Endodermal cell (in vitro differentiated cells): ENCODE data around the gene NFATC1. TPM values are rescaled to one million over a fixed set of nuclear protein-coding genes. Genes with fewer than 3 reads are reported as not detected.

ENCODE experiments used
- DNase-seq: peaks from one replicate; pipeline ENCODE4 v3.0.0-alpha.2; 2017
- H3K27ac ChIP-seq: 2 replicates; pipeline ENCODE4 v1.5.1; 2013; ENCODE audit warnings: mild to moderate bottlenecking, low read depth, low read length, moderate library complexity
- H3K27me3 ChIP-seq: 2 replicates; pipeline ENCODE4 v1.6.1; 2013; ENCODE audit warnings: mild to moderate bottlenecking, low read length, moderate library complexity; ENCODE audit not compliant: insufficient read depth, control insufficient read depth, poor library complexity, severe bottlenecking
- H3K36me3 ChIP-seq: 2 replicates; pipeline ENCODE4 v1.7.0; 2013; ENCODE audit warnings: mild to moderate bottlenecking, low read length, moderate library complexity; ENCODE audit not compliant: control insufficient read depth, insufficient read depth
- H3K4me1 ChIP-seq: one replicate; pipeline ENCODE4 v1.7.0; 2013; ENCODE audit warnings: low read length; ENCODE audit not compliant: control insufficient read depth, insufficient read depth
- H3K4me3 ChIP-seq: 2 replicates; pipeline ENCODE4 v1.5.1; 2013; ENCODE audit warnings: mild to moderate bottlenecking, low read length, moderate library complexity
- H3K9ac ChIP-seq: 2 replicates; pipeline ENCODE4 v1.6.1; 2013; ENCODE audit warnings: mild to moderate bottlenecking, low read length, moderate library complexity; ENCODE audit not compliant: poor library complexity, severe bottlenecking; ENCODE audit errors: extremely low read depth
- H3K9me3 ChIP-seq: 2 replicates; pipeline ENCODE4 v1.6.1; 2013; ENCODE audit warnings: mild to moderate bottlenecking, low read length, moderate library complexity; ENCODE audit not compliant: control insufficient read depth
- H3K27ac Mint-ChIP-seq: 2 replicates; pipeline ENCODE4 v1.8.0; 2020; ENCODE audit warnings: mixed read lengths
- H3K27me3 Mint-ChIP-seq: 2 replicates; pipeline ENCODE4 v1.8.0; 2021; ENCODE audit warnings: mild to moderate bottlenecking, mixed read lengths; ENCODE audit not compliant: insufficient read depth
- H3K36me3 Mint-ChIP-seq: 2 replicates; pipeline ENCODE4 v1.8.0; 2020; ENCODE audit warnings: low read depth, mixed read lengths
- H3K4me1 Mint-ChIP-seq: 2 replicates; pipeline ENCODE4 v1.8.0; 2020; ENCODE audit warnings: mixed read lengths
- H3K4me3 Mint-ChIP-seq: 2 replicates; pipeline ENCODE4 v1.8.0; 2020; ENCODE audit warnings: mild to moderate bottlenecking, moderate library complexity, mixed read lengths
- H3K9me3 Mint-ChIP-seq: 2 replicates; pipeline ENCODE4 v1.8.0; 2020; ENCODE audit warnings: mild to moderate bottlenecking, mixed read lengths
- WGBS, 2 experiments: methylation state at CpG; one replicate each; pipeline versions ENCODE4 v1.1.5 to v1.1.7; 2013; ENCODE audit warnings: missing lambda C conversion rate in 2 of 2, mixed read lengths in 1 of 2; ENCODE audit not compliant: insufficient coverage in 1 of 2, insufficient read length in 1 of 2; 5-methylcytosine and 5-hydroxymethylcytosine counted together
- total RNA-seq, 2 donors: library from RNA; stranded (reverse); fragmentation: NEBNext Ultra II Directional in 1 of 2; extraction: Animal tissue kit (Norgen Biotek cat#: 25700) in 1 of 2; gene quantifications; 2 replicates in 1 of 2; 3 replicates in 1 of 2; pipeline ENCODE4 v1.2.1, GENCODE V29; 2021
- TF ChIP-seq, protein P1 (sequence below): fragments of 200-600 bp; sonication (generic); conservative IDR thresholded peaks from 2 replicates; pipeline ENCODE4 v1.5.0; 2021; ENCODE audit warnings: antibody characterized with exemption, mild to moderate bottlenecking

The NFATC1 gene
- total RNA-seq, 2 donors from 2014 or later, result 23.4 to 32.5 TPM

DNA sequence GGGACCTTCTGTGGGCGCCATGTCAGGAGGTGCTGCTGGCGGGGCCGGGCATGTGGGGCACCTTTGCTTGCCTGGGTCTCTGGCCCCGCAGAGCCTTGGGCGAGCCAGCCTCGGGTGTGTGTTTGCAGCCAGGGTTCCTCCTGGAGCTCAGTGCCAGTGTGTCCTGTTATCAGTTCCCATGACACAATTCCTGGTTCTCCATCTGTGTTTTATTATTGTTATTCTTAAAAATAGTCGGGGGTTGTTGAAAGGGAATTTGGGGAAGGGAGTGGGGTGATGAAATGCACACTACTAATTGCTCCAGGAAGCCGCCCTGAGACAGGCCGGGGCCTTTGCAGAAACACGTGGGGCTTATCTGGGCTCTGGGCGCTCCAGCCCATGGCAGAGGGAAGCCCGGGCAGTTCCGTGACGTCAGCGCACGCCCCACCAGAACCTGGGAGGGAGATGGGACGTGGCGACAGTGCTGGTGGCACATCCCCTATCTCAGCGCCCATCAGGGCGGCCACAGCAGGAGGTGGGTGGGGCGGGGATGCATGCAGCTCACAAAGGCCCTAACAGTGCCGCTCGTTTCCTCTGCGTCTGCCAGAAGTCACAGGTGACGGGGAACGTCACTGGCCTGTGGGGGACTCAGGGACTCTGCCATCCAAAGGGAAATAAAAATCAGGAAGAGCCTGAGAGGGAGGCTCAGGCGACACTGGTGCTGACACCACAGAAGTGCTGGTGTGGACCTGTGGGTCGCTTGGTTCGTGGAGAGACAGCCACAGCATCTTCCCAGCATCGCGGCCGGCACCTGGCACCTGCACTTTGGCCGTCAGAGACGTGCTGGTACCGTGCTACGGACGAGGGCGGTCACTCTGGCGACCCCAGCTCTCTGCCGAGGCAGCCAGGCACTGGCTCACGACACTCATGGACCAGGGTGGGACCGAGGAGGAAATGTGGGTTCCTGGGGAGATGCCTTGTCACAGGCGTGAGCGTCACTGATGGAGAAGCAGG, 131.0 kb downstream of the NFATC1 start:
- Mint-ChIP-seq H3K4me1 (peaks cover 15% of the 10 kb centered on the region), H3K4me3 (no peak overlapping the region), H3K27me3 (no peaks in the 10 kb centered on the region), H3K9me3 (no peaks in the 10 kb centered on the region), H3K27ac (no peak overlapping the region), H3K36me3 (peaks cover 24% of the 10 kb centered on the region)
- WGBS, 2 experiments, result 92 to 93% methylated on average over 30 to 44 of the region's 44 CpGs
- H3K27me3 ChIP-seq, result no peaks in the 10 kb centered on the region
- H3K4me1 ChIP-seq, result no peaks in the 10 kb centered on the region
- TF ChIP-seq, protein P1, sequence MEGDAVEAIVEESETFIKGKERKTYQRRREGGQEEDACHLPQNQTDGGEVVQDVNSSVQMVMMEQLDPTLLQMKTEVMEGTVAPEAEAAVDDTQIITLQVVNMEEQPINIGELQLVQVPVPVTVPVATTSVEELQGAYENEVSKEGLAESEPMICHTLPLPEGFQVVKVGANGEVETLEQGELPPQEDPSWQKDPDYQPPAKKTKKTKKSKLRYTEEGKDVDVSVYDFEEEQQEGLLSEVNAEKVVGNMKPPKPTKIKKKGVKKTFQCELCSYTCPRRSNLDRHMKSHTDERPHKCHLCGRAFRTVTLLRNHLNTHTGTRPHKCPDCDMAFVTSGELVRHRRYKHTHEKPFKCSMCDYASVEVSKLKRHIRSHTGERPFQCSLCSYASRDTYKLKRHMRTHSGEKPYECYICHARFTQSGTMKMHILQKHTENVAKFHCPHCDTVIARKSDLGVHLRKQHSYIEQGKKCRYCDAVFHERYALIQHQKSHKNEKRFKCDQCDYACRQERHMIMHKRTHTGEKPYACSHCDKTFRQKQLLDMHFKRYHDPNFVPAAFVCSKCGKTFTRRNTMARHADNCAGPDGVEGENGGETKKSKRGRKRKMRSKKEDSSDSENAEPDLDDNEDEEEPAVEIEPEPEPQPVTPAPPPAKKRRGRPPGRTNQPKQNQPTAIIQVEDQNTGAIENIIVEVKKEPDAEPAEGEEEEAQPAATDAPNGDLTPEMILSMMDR, result no peak
- H3K9ac ChIP-seq, result no peak overlapping the region
- H3K36me3 ChIP-seq, result peaks cover 14% of the 10 kb centered on the region
- no peaks in the 10 kb centered on the region for H3K9me3 ChIP-seq
- no peak for DNase-seq
- H3K4me3 ChIP-seq, result no peak overlapping the region
- no peak overlapping the region for H3K27ac ChIP-seq

DNA sequence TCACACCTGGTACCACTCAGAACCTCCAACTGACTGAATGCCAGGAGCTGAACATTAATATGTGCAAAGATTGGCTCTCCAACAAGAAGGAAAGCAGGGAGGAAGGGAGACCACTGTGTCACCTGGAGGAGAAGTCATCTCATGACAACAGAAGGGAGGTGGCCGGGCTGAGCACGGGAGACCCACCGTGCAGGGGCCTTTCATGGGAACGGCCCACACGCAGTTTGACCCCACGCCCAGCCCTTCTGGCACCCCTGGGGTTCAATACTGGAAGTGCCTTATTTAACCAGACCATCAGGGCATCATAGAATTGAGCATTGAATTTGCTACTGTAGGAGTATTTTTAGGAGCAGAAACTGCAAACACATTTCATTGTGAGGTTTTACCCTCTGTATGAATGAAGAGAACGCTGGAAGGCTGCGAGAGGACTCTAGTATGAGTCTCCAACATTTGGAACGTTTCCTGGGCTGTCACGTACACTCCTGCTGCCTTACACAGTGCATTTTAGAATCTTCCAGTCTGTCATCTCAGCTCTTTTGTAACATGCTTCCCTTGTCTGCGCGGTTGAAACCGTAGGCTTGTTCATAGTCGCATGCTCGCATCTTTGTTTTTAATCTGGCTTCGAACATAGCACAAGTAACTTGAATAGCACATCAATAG, 132.1 kb downstream of the NFATC1 start:
- Histone ChIP-seq H3K4me3 (no peak overlapping the region), H3K4me1 (no peaks in the 10 kb centered on the region), H3K9me3 (no peaks in the 10 kb centered on the region), H3K27me3 (no peaks in the 10 kb centered on the region), H3K36me3 (peaks cover 14% of the 10 kb centered on the region), H3K27ac (no peak overlapping the region), H3K9ac (no peak overlapping the region)
- Mint-ChIP-seq H3K36me3 (peaks cover 24% of the 10 kb centered on the region), H3K9me3 (no peaks in the 10 kb centered on the region), H3K27ac (no peak overlapping the region), H3K27me3 (no peaks in the 10 kb centered on the region), H3K4me1 (peaks cover 15% of the 10 kb centered on the region), H3K4me3 (no peak overlapping the region)
- DNase-seq, result no peak
- TF ChIP-seq, protein P1, result no peak
- 92 to 96% methylated on average over 16 of the region's 16 CpGs for WGBS, 2 experiments

DNA sequence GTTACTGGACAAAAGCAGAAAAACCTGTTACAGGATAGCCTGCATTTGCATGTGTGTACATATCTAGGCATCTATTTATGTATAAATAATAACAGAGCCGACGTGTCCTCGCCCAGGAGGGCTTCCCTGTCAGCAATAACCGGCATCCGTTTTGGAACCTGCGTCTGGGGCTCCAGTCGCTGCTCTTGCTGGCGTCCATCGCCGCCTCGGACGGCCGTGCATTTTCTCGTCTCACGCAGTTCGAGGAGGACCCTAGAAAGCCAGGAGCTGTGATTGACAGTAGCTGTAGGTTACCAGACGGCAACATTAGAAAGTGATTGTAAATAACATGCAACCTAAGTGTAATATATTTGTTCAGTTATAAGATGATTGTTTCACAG, 132.6 kb downstream of the NFATC1 start:
- H3K4me3 ChIP-seq, result no peak overlapping the region
- peaks cover 14% of the 10 kb centered on the region for H3K36me3 ChIP-seq
- no peaks in the 10 kb centered on the region for H3K9me3 ChIP-seq
- DNase-seq, result no peak
- H3K27ac ChIP-seq, result no peak overlapping the region
- no peaks in the 10 kb centered on the region for H3K27me3 Mint-ChIP-seq
- H3K9me3 Mint-ChIP-seq, result no peaks in the 10 kb centered on the region
- TF ChIP-seq, protein P1, result no peak
- 93 to 95% methylated on average over 17 of the region's 17 CpGs for WGBS, 2 experiments
- peaks cover 11% of the 10 kb centered on the region for H3K4me1 Mint-ChIP-seq
- H3K4me3 Mint-ChIP-seq, result no peak overlapping the region
- no peak overlapping the region for H3K27ac Mint-ChIP-seq
- H3K9ac ChIP-seq, result no peak overlapping the region
- no peaks in the 10 kb centered on the region for H3K4me1 ChIP-seq
- H3K27me3 ChIP-seq, result no peaks in the 10 kb centered on the region
- peaks cover 24% of the 10 kb centered on the region for H3K36me3 Mint-ChIP-seq
